Stomach smooth muscle (tissue), 2 donors: Measurements from ENCODE around the gene PSMD4.
A peak's percentile ranks its signal among the peaks of the same experiment; 100 is the strongest.

Experiments
- H3K27ac ChIP-seq: one replicate; pipeline ENCODE4 v1.7.0; 2013; ENCODE audit warnings: mild to moderate bottlenecking, low read length, inconsistent platforms
- H3K27me3 ChIP-seq, 2 donors: one replicate each; pipeline ENCODE4 v1.7.0; 2013; ENCODE audit warnings: low read length in 2 of 2; ENCODE audit not compliant: insufficient read depth in 2 of 2, control insufficient read depth in 1 of 2
- H3K36me3 ChIP-seq, 2 donors: one replicate each; pipeline ENCODE4 v1.7.0; 2013; ENCODE audit warnings: low read length in 2 of 2; ENCODE audit not compliant: control insufficient read depth in 2 of 2, insufficient read depth in 2 of 2
- H3K4me1 ChIP-seq: one replicate; pipeline ENCODE4 v1.7.0; 2013; ENCODE audit warnings: low read length; ENCODE audit not compliant: control insufficient read depth, insufficient read depth
- H3K4me3 ChIP-seq, 2 donors: one replicate each; pipeline ENCODE4 v1.7.0; 2013; ENCODE audit warnings: low read length in 2 of 2
- H3K9ac ChIP-seq, 2 donors: one replicate each; pipeline ENCODE4 v1.7.0; 2013; ENCODE audit warnings: low read length in 2 of 2, mild to moderate bottlenecking in 1 of 2
- H3K9me3 ChIP-seq, 2 donors: one replicate each; pipeline ENCODE4 v1.7.0; 2013; ENCODE audit warnings: low read length in 2 of 2; ENCODE audit not compliant: control insufficient read depth in 2 of 2
- donor health status: healthy.
- donor health status: Pancreatic carcinoma.

Gene PSMD4

GRCh38 chr1:151311011-151311410 lies 56.5 kb downstream of the PSMD4 start:
- peak overlapping the region; percentile 76 for H3K27ac ChIP-seq
- H3K4me3 ChIP-seq = peak overlapping the region in 1 of 2 donors; percentile 3
- H3K9me3 ChIP-seq = no peaks in the 10 kb centered on the region
- H3K9ac ChIP-seq = peak overlapping the region in 1 of 2 donors; percentile 42
- H3K27me3 ChIP-seq = no peaks in the 10 kb centered on the region
- peaks cover 49% of the 10 kb centered on the region for H3K4me1 ChIP-seq
- H3K36me3 ChIP-seq = peaks cover 46 to 59% of the 10 kb centered on the region in 2 donors

- H3K36me3 ChIP-seq = peaks cover 47 to 58% of the 10 kb centered on the region in 2 donors
- peaks cover 49% of the 10 kb centered on the region for H3K4me1 ChIP-seq
Observed at GRCh38 chr1:151311589-151312331, 57.2 kb downstream of the PSMD4 start.

GRCh38 chr1:151312411-151312810 lies 57.9 kb downstream of the PSMD4 start:
- H3K9ac ChIP-seq = peak overlapping the region in 1 of 2 donors; percentile 42
- H3K27me3 ChIP-seq = no peaks in the 10 kb centered on the region
- no peak overlapping the region for H3K4me3 ChIP-seq
- H3K27ac ChIP-seq = peak overlapping the region; percentile 76
- peaks cover 43 to 54% of the 10 kb centered on the region in 2 donors for H3K36me3 ChIP-seq
- no peaks in the 10 kb centered on the region for H3K9me3 ChIP-seq
- H3K4me1 ChIP-seq = peaks cover 49% of the 10 kb centered on the region

More at GRCh38 chr1:151311589-151312331, 57.2 kb downstream of the PSMD4 start:
- Histone ChIP-seq H3K9ac (peak overlapping the region; percentile 42 to 51), H3K4me3 (peak overlapping the region in 1 of 2 donors; percentile 3), H3K27ac (peak overlapping the region; percentile 76), H3K9me3 (no peaks in the 10 kb centered on the region), H3K27me3 (no peaks in the 10 kb centered on the region)

GRCh38 chr1:151312826-151313225 lies 58.3 kb downstream of the PSMD4 start:
- Histone ChIP-seq H3K27me3 (no peaks in the 10 kb centered on the region), H3K27ac (peak overlapping the region; percentile 6), H3K9me3 (no peaks in the 10 kb centered on the region), H3K4me3 (no peak overlapping the region), H3K4me1 (peaks cover 49% of the 10 kb centered on the region), H3K9ac (no peak overlapping the region), H3K36me3 (peaks cover 41 to 50% of the 10 kb centered on the region in 2 donors)

GRCh38 chr1:151313501-151313900 lies 59.0 kb downstream of the PSMD4 start:
- Histone ChIP-seq H3K4me1 (peaks cover 49% of the 10 kb centered on the region), H3K9me3 (no peaks in the 10 kb centered on the region), H3K27ac (peak overlapping the region; percentile 6), H3K27me3 (no peaks in the 10 kb centered on the region), H3K9ac (peak overlapping the region in 1 of 2 donors; percentile 21), H3K4me3 (no peak overlapping the region), H3K36me3 (peaks cover 34 to 43% of the 10 kb centered on the region in 2 donors)

- Histone ChIP-seq H3K4me3 (no peak overlapping the region), H3K4me1 (peaks cover 47% of the 10 kb centered on the region), H3K36me3 (peaks cover 30 to 39% of the 10 kb centered on the region in 2 donors), H3K27me3 (no peaks in the 10 kb centered on the region), H3K9ac (peak overlapping the region in 1 of 2 donors; percentile 13), H3K9me3 (no peaks in the 10 kb centered on the region), H3K27ac (no peak overlapping the region)
Observed at GRCh38 chr1:151314137-151314875, 59.8 kb downstream of the PSMD4 start.

- Histone ChIP-seq H3K9ac (no peak overlapping the region), H3K9me3 (no peaks in the 10 kb centered on the region), H3K36me3 (peaks cover 32 to 41% of the 10 kb centered on the region in 2 donors), H3K27ac (no peak overlapping the region), H3K4me3 (no peak overlapping the region), H3K27me3 (no peaks in the 10 kb centered on the region), H3K4me1 (peaks cover 37% of the 10 kb centered on the region)
Observed at GRCh38 chr1:151315565-151316235, 61.2 kb downstream of the PSMD4 start.
